ENCODE data around the gene KIF17.
A peak's percentile ranks its signal among the peaks of the same experiment; 100 is the strongest.

KIF17 gene

DNA sequence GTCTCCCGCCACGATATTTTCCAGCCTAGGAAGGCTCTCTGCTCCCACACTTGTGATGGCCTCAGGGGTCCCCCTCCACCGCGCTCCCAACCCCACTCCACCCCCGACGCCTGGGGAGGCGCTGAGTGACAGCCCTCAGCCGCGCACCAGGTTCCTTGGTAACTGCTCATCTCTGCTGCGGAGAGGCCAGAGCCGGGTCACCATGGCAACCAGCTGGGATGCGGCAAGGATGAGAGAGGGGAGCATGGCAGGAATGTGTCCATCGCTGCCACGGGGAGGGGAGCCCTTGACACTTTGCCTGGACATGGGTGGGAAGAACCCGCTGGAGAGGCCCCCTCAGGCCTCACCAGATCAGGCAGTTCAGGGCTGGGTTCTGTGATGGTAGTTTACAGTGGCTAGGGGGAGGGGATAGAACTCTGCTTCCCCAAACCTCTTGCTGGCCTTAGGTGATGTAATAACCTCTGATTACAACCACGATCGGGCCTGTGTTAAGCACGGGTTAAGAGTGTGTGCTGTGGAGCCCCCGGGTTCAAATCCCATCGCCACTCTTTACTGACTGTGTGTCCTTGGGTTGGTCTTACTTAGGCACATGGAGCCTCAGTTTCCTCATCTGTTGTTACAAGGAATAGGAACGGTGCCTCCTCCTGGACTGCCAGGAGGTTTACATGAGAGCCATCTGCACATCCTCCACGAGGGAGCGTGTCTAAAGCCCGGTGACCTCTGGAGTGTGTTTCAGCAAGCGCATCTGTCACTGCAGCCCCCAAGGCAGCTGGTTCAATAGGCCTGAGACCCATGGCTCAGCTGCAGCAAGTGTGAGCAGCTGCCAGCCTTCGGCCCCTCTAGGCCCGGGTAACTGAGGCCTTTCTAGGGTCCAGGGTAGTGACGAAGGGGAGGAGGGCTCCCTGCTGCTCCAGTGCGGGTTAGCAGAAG lies 6.3 kb downstream of the KIF17 start:
- DNase-seq (ENCODE audit: low read depth in 2 of 2): no peak

DNA sequence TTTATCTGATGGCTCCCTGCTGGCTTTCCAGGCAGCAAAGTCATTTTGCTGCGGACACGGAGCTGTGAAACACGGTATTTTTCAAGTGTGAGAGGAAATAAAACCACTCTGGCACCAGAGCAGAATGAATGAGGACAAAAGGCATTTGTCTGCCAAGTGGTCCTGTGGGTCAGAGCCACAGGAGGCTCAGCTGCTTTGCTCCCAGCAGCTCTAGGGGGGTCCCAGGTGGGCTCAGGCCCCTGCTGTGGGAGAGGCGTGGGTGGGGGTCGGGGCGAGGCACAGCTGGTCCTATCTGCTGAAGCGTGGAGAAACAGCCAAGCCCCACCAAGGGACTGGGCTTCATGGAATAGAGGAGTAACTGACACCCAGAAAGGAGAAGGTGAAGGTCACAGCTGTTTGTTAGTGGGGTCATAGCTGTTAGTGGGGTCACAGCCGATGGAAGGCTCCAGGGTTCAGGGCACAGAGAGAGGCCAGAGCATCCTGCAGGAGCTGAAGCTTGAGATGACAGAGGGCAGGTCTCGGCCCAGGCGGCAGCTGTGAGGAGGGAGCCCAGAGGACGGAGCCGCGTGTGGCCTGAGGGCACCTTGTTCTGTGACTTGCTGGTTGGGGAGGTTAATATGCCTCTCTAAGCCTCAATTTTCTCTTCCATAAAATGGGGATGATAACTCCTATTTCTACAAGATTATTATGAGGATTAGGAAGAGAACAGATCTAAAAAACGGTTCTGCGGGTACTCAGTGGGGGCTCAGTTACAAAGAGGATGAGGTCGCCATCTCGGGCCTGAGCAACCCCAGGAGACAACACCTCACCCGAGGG lies 7.1 kb downstream of the KIF17 start:
- no peak for DNase-seq (ENCODE audit: low read depth in 2 of 2)

GRCh38 chr1:20709868-20710267 lies 7.9 kb downstream of the KIF17 start:
- DNase-seq (ENCODE audit: low read depth in 2 of 2): no peak

GRCh38 chr1:20708891-20709290 lies 8.9 kb downstream of the KIF17 start:
- no peak for DNase-seq (ENCODE audit: low read depth in 2 of 2)

- DNase-seq (ENCODE audit: low read depth in 2 of 2): no peak
Observed at GRCh38 chr1:20708057-20708456, 9.8 kb downstream of the KIF17 start.

DNA sequence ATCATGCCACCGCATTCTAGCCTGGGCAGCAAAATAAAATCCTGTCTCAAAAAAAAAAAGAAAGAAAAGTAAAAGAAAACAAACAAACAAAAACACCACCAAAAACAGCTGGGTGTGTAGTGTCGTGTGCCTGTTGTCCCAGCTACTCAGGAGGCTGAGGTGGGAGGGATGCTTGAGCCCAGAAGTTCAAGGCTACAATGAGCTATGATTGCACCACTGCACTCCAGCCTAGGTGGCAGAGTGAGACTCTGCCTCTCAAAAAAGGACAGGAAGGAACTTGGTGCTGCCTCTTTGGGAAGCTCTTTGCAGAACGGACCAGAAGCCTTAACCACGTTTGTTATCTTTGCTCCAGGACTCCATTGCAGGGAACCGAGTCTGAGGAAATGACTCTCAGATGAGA lies 11.0 kb downstream of the KIF17 start:
- DNase-seq (ENCODE audit: low read depth in 2 of 2): no peak

GRCh38 chr1:20705203-20705755 lies 12.5 kb downstream of the KIF17 start:
- no peak for DNase-seq (ENCODE audit: low read depth in 2 of 2)

DNA sequence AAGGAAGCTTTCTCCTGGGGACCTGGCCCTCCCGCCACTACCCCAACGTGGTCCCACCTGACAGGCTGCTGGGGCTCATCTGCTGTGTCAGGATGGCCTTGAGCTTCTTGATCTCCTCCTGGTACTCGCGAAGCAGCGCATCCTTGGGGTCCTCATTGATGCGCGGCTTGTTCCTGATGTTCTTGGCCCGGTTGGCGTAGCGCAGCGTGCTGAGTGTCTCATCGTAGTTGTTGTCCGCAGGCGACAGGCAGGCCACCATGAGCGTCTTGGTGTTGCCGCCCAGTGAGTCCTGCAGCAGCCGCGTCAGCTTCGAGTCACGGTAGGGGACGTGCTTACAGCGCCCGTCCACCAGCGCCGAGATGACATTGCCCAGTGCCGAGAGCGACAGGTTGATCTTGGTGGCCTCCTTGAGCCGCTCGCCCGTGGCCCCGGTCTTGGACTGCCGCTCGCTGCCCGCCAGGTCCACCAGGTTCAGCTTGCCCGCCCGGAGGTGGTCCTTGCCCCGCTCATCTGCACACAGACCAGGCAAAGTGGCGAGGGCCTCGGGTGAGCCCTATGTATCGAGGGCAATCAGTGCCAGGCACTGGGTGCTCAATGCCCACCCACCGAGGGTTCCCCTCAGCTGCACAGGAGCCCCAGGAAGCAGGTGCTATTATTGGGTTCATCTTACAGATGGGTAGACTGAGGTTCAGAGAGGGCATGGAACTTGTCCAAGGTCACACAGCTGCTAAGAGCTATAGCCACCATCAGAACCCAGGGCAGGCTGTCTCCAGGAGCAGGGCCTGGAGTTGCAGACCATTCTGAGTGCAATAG lies 13.2 kb downstream of the KIF17 start:
- no peak for DNase-seq (ENCODE audit: low read depth in 2 of 2)

DNA sequence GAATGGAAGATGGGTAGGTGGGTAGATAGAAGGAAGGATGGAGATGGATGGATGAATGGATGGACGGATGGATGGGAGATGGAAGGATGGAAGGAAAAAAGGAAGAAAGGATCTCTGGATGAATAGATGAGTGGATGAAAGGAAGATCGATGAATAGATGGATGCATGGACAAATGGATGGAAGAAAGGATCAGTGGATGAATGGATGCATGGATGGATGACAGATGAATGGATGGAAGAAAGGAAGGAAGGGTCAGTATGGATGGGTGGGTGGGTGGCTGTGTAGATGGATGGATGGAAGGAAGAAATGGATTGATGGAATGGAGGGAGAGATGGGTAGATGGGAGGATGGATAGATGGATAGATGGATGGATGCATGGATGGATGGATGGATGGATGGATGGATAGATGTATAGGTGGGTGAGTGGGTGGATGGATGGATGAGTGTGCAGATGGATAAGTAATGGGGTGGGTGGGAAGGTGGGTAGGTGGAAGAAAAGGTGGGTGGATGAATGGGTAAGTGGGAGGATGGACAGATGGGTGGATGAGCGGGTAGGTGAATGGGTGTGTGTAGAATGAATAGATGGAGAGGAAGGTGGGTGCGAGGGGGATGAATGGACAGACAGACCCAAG lies 14.6 kb downstream of the KIF17 start:
- no peak for DNase-seq (ENCODE audit: low read depth in 2 of 2)

DNA sequence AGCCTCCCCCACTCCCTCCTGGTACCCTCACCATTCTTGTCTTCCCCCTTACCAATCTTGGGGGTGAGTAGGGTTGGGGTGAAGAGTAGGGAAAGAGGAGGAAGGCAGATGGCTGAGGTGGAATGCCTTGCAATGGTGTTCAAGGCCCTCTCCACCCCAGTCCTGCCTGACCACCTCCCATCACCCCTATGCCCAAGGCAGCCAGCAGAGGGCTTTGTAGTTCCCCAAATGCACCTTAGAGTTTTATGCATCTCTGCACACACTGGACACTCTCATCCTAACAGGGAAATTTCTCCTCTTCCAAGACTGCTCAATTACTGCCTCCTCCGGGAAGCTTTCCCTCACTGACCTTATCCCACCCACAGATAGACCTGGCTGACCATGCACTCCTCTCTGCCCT lies 15.4 kb downstream of the KIF17 start:
- no peak for DNase-seq (ENCODE audit: low read depth in 2 of 2)

DNA sequence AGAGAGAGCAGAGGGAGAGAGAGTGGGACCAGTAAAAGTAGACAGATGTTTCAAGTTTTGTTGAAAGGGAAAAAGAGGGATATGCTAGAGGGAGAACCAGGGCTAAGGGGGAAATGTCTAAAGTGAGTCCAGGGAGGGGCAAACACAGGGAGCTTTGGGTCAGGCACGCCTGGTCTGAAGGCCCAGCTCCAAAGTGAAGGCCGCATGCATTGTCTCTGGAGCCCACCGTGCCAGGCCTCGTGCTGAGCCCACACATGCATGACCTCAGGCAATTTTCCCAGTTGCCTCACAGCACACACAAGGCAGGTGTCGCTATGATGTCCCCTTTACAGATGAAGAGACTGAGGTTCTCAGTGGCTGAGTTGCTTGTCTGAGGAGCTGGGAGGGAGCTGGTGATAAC lies 16.0 kb downstream of the KIF17 start:
- no peak for DNase-seq (ENCODE audit: low read depth in 2 of 2)

GRCh38 chr1:20701446-20701845 lies 16.4 kb downstream of the KIF17 start:
- DNase-seq (ENCODE audit: low read depth in 2 of 2): no peak

DNA sequence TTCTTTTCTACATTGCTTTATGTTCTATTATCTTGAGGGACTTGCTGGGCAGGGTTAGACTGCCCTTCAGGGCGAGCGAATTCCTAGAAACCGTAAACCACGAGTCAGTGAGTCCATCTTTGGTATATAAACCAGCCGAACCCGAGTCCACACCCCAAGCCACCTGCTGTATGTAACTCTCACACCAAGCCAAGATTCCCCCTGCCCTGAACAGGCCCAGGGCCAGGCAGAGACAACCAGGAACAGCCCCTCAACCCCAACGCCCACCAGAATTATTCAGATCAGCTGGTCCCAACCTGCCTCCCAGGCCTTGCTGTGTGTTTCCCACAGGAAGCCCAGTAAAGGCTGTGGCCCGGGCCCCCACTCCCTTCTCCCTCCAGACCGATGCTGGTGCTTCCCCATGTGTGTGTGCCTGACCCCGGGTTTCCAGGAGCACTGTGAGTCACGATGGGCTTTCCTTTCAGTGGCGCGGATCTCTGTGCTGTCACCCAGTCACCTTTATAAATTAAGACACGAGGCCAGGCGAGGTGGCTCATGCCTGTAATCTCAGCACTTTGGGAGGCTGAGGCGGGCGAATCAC lies 17.1 kb downstream of the KIF17 start:
- no peak for DNase-seq (ENCODE audit: low read depth in 2 of 2)

- no peak for DNase-seq (ENCODE audit: low read depth in 2 of 2)
Observed at GRCh38 chr1:20699558-20699957, 18.2 kb downstream of the KIF17 start.

- no peak for DNase-seq (ENCODE audit: low read depth in 2 of 2)
Observed at GRCh38 chr1:20698195-20698910, 19.5 kb downstream of the KIF17 start.

GRCh38 chr1:20697563-20697962 lies 20.2 kb downstream of the KIF17 start:
- DNase-seq (ENCODE audit: low read depth in 2 of 2): no peak

DNA sequence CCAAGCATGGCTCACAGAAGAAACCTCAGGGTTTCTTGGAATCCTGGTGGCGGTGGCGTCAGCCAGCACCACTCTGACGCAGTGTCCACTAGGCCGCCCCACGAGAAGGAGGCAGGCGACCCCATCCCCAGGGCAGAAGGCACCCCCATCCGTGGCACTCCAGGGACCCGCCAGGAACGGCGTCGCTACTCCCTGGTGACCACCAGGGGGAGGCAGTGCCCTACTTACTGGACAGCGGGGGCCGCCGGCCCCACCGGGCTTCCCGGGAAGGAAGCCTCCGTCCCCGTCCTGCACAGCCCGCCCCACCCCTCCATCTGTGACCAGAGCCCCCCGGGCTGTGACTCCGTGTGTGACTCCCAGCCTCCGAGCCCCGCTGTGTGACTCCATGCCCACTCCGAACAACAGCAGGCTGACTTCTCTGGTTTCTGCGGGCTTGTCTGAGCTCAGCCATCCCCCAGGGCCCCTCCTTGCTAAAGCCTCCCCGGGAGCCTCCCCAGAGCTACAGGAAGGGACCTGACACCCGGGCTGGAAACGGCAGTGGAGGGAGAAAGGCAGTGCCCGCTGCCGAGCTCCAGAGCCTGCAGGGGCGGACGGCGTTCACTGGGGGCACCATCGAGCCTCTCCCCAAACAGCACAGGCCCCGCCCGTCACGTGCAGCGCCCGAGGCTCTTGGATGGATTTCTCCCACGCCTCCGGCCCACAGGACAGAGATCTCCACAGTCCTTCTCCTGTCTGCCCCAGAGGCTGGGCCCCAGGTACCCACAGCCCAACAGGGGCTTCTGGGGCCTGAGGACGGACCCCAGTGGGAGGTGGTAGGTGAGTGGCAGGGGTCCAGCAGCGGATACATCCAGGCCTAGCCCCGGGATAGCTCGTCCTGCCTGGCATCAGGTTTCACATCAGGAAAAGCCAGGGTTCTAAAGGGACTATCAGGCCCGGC lies 21.1 kb downstream of the KIF17 start:
- peak; percentile 52 to 67 for DNase-seq (ENCODE audit: low read depth in 2 of 2)

DNA sequence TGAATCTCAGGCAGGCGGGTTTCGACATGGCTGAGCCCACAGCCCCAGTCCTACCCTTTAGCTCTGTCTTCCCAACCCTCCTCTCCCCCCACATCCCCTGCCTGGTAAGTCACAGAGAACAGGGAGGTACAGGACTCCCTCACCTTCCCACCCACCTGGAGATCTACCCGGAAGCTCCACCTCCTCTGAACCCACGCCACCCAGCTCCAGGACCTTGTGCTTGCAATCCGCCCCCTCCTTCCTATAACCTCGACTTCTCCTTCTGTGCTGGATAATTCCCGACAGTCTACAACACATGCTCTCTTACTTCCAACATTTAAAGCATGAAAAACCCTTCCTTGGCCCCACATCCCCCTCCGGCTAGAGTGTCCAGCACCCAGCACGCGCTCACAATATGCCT lies 22.3 kb downstream of the KIF17 start:
- DNase-seq (ENCODE audit: low read depth in 2 of 2): no peak

GRCh38 chr1:20693623-20694022 lies 24.2 kb downstream of the KIF17 start:
- DNase-seq (ENCODE audit: low read depth in 2 of 2): no peak
